SK-N-DZ (cell line): ENCODE data around the gene RASA1.

ENCODE experiments used
- small RNA-seq, 2 experiments: library from RNA; depleted of rRNA; stranded (forward); fragments of <200 nt; gene quantifications; one replicate each; pipeline ENCODE3, GENCODE V24; 2014

Gene RASA1

Small RNAs within 50 kb of the gene (small RNA-seq; reads per million reads assigned to genes)
- 0 to 0.13 reads per million in 2 experiments for gene RN7SL629P
- gene RNU6-606P: 0 reads per million in 2 experiments
- 0 to 0.04 reads per million in 2 experiments for gene RNU6-727P
